Smooth muscle cell (in vitro differentiated cells): ENCODE measurements around the gene OR6S1. TPM values are rescaled to one million over a fixed set of nuclear protein-coding genes. Genes with fewer than 3 reads are reported as not detected.

ENCODE experiments used
- DNase-seq: peaks from one replicate; lab custom pipeline; 2025; ENCODE audit not compliant: unreplicated experiment; lab: John Stamatoyannopoulos, UW
- H2AFZ ChIP-seq: fragments of 200-600 bp; sonication (generic); 2 replicates; pipeline ENCODE4 v1.6.0; 2016; ENCODE audit warnings: antibody characterized with exemption, low read depth, mild to moderate bottlenecking
- H3F3A ChIP-seq: fragments of 200-600 bp; sonication (generic); 2 replicates; pipeline ENCODE4 v1.6.0; 2017; ENCODE audit warnings: antibody characterized with exemption, low read depth
- H3K27ac ChIP-seq: fragments of 200-600 bp; sonication (generic); 2 replicates; pipeline ENCODE4 v1.5.1; 2016; ENCODE audit warnings: low read depth, mild to moderate bottlenecking
- H3K27me3 ChIP-seq: fragments of 200-600 bp; sonication (generic); 2 replicates; pipeline ENCODE4 v1.6.1; 2016; ENCODE audit warnings: low read depth, mild to moderate bottlenecking
- H3K36me3 ChIP-seq: fragments of 200-600 bp; sonication (generic); 2 replicates; pipeline ENCODE4 v1.5.1; 2016; ENCODE audit warnings: low read depth
- H3K4me1 ChIP-seq: fragments of 200-600 bp; sonication (generic); 2 replicates; pipeline ENCODE4 v1.5.1; 2016; ENCODE audit warnings: low read depth
- H3K4me2 ChIP-seq: fragments of 200-600 bp; sonication (generic); 2 replicates; pipeline ENCODE4 v1.6.0; 2016; ENCODE audit warnings: mild to moderate bottlenecking
- H3K4me3 ChIP-seq: fragments of 200-600 bp; sonication (generic); 2 replicates; pipeline ENCODE4 v1.5.1; 2016; ENCODE audit warnings: mild to moderate bottlenecking
- H3K79me2 ChIP-seq: fragments of 200-600 bp; sonication (generic); 2 replicates; pipeline ENCODE4 v1.6.0; 2016; ENCODE audit warnings: low read depth, mild to moderate bottlenecking
- H3K9ac ChIP-seq: fragments of 200-600 bp; sonication (generic); 2 replicates; pipeline ENCODE4 v1.6.0; 2016; ENCODE audit warnings: low read depth
- H3K9me3 ChIP-seq: fragments of 200-600 bp; sonication (generic); replicated peaks from 2 replicates; pipeline ENCODE4 v1.5.1; 2016; ENCODE audit warnings: low read depth
- H4K20me1 ChIP-seq: fragments of 200-600 bp; sonication (generic); 2 replicates; pipeline ENCODE4 v1.6.0; 2016; ENCODE audit warnings: low read depth
- CTCF ChIP-seq: fragments of 200-600 bp; sonication (generic); IDR thresholded peaks from 2 replicates; pipeline ENCODE4 v1.5.1; 2017; ENCODE audit warnings: borderline replicate concordance, mild to moderate bottlenecking, antibody characterized with exemption; ENCODE audit not compliant: insufficient read depth, poor library complexity, severe bottlenecking
- WGBS: methylation state at CpG from one replicate; pipeline ENCODE4 v1.1.7; 2016; ENCODE audit warnings: low lambda C conversion rate; 5-methylcytosine and 5-hydroxymethylcytosine counted together
- polyA plus RNA-seq: library from polyadenylated mRNA; unstranded; fragments of >200 nt; fragmentation: Nextera tagmentation; extraction: Ambion mirVana; gene quantifications from 2 replicates; pipeline ENCODE4 v1.2.1, GENCODE V29; 2016
- total RNA-seq: library from RNA; depleted of rRNA; stranded (reverse); fragments of >200 nt; gene quantifications from 2 replicates; pipeline ENCODE4 v1.2.3, GENCODE V29; 2014

The OR6S1 gene
- not detected in 2 replicates for total RNA-seq
- not detected in 2 replicates for polyA plus RNA-seq

- H4K20me1 ChIP-seq: no peaks in the 10 kb centered on the region
- no peak within 1 kb of the TSS for H3K9ac ChIP-seq
- no peak for DNase-seq
- no peaks in the 10 kb centered on the region for H3F3A ChIP-seq
- H3K36me3 ChIP-seq: no peaks in the 10 kb centered on the region
- H3K4me3 ChIP-seq: no peak within 1 kb of the TSS
- H3K27me3 ChIP-seq: no peaks in the 10 kb centered on the region
- no peaks in the 10 kb centered on the region for H3K4me1 ChIP-seq
- H3K9me3 ChIP-seq: no peaks in the 10 kb centered on the region
- no peak within 1 kb of the TSS for H3K4me2 ChIP-seq
- WGBS: 91% methylated on average over 2 of the region's 2 CpGs
- no peaks in the 10 kb centered on the region for H3K79me2 ChIP-seq
- TF ChIP-seq CTCF: no peak
- no peak within 1 kb of the TSS for H2AFZ ChIP-seq
- no peak within 1 kb of the TSS for H3K27ac ChIP-seq
Measured at GRCh38 chr14:20641591-20641990, at the start of gene OR6S1. Gene OR6S1, minus strand, starts transcription at chr14:20641691. Its CDS starts 0 bp downstream, at chr14:20641691.

- Histone ChIP-seq H3K27ac (no peak overlapping the region), H3K36me3 (no peaks in the 10 kb centered on the region), H3K27me3 (no peaks in the 10 kb centered on the region), H3F3A (no peaks in the 10 kb centered on the region), H2AFZ (no peak overlapping the region), H3K4me3 (no peak overlapping the region), H3K4me2 (no peak overlapping the region), H3K9me3 (no peaks in the 10 kb centered on the region), H3K4me1 (no peaks in the 10 kb centered on the region), H3K79me2 (no peaks in the 10 kb centered on the region), H4K20me1 (peaks cover 3% of the 10 kb centered on the region), H3K9ac (no peak overlapping the region)
- peak; percentile 75 for TF ChIP-seq CTCF
- WGBS: 41% methylated on average over 9 of the region's 9 CpGs
- DNase-seq: no peak
Measured at GRCh38 chr14:20690848-20691640, 49.6 kb upstream of the OR6S1 start.

- H3K4me1 ChIP-seq: peaks cover 5% of the 10 kb centered on the region
- no peaks in the 10 kb centered on the region for H3K9me3 ChIP-seq
- DNase-seq: no peak
- no peaks in the 10 kb centered on the region for H3K36me3 ChIP-seq
- no peak within 1 kb of the TSS for H3K4me2 ChIP-seq
- H3F3A ChIP-seq: peaks cover 16% of the 10 kb centered on the region
- H3K4me3 ChIP-seq: no peak within 1 kb of the TSS
- H3K9ac ChIP-seq: no peak within 1 kb of the TSS
- H4K20me1 ChIP-seq: peaks cover 3% of the 10 kb centered on the region
- no peak for TF ChIP-seq CTCF
- H2AFZ ChIP-seq: no peak within 1 kb of the TSS
- WGBS: 80% methylated on average over 7 of the region's 7 CpGs
- no peaks in the 10 kb centered on the region for H3K27me3 ChIP-seq
- H3K79me2 ChIP-seq: no peaks in the 10 kb centered on the region
- H3K27ac ChIP-seq: no peak within 1 kb of the TSS
Measured at GRCh38 chr14:20688167-20688839, 46.8 kb upstream of the OR6S1 start, which contains the start of gene ANG. Gene ANG, plus strand, starts transcription at chr14:20688764. Its CDS starts 4,801 bp downstream, at chr14:20693565.
